HT-29 (cell line): ENCODE data around the gene ABCC11. TPM values are rescaled to one million over a fixed set of nuclear protein-coding genes. Genes with fewer than 3 reads are reported as not detected.
"Not testable (repeated sequence)": the region's sequence is repeated elsewhere in the genome, so short reads cannot be mapped to it uniquely, and the experiment has no call there.

Experiments
- DNase-seq: peaks from one replicate; pipeline ENCODE4 v3.0.0-alpha.2; 2015; ENCODE audit warnings: low spot score
- total RNA-seq: library from RNA; depleted of rRNA; stranded (reverse); fragments of >200 nt; shearing (Covaris generic); gene quantifications from 2 replicates; pipeline ENCODE4 v1.2.3, GENCODE V29; 2014

The ABCC11 gene
- total RNA-seq, 1 experiment from 2014 or later = not detected

DNA sequence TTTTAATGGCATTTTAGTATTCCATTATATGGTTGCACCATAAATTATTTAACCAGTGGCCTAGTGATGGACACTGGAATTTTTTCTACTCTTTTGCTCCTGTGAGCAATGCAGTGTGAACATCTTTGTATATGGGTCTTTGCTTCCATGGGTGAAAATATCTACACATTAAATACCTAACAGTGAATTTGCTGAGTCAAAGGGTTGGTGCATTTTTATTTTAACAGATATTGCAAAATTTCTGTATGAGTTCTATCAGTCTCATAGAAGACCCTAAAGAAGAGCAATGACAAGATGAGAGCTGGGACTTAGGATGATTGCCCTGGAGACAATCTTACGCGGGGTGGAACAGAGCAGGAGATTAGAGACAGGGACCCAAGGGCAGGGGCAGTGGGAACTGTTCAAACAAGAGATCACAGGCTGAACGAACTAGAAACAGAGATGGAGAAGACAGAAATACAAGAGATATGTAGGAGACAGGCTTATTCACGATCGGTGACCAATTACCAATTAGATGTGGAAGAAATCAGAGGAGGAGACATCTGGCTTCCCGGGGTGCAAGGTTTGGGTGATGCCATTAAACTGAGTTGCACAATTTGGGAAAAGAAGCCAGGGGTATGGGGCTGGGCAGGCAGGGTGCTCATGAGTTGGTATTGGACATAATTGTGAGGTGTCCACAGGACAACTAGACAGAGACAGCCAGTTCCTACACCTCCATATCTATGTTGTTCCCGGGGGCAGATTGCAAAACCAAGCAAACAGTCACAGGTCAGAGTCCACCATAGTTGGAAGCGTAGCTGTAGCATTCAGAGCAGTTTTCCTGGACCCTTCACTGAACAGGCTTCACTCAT is 43.1 kb downstream of the ABCC11 start:
- peak; percentile 43 for DNase-seq

DNA sequence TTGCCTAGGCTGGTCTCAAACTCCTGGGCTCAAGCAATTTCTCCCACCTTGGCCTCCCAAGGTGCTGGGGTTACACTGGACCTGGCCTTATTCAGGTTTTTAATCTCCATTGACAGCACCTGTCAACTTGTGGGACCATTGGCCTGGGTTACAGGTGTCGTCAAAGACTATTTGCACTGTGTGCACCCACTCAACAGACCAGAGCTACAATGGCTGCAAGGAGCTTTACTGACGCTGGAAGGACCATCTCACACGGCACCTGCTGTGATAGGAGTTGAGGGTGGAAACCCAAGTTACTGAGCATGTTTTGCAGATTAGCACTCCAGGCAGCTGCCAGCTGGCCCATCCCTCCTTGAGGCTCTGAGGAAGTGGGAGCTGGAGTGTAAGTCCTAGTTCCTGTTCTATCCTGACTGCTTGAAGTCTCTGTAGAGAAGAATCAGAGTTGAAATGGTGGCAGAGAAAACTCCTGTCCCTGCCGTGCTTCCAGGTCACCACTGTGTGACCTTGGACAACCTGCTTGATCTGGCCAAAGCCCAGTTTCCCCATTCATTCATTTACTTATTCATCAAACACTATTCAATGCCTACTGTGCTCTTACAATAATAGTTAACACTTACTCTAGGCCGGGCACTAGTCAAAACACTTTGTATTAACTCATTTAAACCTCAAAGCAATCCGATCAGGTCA is 45.7 kb downstream of the ABCC11 start:
- DNase-seq = no peak

DNA sequence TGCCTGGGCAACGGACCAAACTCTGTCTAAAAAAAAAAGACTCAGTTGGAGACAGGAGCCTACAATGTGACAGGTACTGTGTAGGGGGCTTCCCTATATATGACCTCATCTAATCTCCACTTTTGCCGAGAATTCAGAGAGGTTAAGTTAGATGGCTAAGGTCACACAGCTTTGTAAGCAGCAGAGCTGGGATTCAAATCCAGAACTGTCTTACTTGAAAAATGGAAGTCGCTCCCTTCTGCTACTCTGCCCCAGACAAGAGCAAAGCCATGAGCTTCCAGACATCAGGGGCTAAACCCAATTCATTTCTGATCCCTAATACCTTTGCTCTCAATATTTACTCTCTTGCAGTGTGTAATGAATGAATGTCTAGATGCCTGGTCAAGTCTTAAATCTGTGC is 50.0 kb downstream of the ABCC11 start:
- DNase-seq = no peak

DNA sequence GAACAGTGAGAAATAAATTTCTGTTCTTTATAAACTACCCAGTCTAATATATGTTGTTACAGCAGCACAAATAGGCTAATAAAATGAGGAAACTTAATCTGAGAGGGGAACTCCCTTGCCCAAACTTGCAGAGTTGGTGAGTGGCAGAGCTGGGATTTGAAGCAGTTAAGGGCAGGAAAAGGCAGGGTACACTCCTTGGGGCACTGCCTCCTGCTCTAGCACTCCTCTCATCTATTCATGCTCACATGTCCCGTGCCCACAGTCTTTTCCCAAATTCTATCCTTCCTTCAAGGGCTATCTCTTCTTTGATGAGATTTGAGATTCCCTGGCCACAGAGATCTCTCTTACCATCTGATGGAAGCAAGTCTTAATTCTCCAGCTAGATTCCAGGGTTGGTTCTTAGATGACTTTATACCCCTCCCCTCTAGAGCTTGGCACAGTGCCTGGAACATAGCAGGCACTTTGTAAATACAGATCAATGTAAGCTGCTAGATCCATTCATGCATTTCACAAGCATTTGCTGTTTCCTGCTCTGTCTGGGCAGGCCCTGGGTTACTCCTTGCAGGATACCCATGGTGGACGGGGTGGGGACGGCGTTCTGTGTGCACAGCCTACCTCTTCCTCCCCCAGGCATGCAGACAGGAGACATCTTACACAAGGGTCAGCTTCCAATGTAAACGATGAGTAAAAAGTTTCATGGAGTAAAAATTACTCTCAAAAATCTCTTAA is 52.3 kb downstream of the ABCC11 start:
- peak; percentile 29 for DNase-seq

DNA sequence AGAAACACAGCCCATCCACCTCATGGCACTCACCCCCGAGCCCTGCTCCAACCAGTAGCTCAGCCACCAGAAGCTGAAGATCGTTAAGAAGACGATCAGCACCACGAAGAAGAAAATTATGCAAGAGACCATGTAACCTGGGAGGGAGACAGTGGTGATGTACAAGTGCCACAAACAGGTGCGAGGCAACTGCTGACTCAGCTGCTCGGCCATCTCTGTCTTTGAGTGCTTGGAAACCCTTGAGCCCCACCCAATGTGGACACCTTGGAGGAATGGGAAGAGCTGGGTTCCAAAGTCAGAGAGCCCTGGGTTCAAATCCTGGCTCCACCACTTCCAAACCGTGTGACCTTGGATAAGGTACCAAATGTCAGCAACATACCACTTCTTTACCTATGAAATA is 53.5 kb downstream of the ABCC11 start:
- no peak for DNase-seq

DNA sequence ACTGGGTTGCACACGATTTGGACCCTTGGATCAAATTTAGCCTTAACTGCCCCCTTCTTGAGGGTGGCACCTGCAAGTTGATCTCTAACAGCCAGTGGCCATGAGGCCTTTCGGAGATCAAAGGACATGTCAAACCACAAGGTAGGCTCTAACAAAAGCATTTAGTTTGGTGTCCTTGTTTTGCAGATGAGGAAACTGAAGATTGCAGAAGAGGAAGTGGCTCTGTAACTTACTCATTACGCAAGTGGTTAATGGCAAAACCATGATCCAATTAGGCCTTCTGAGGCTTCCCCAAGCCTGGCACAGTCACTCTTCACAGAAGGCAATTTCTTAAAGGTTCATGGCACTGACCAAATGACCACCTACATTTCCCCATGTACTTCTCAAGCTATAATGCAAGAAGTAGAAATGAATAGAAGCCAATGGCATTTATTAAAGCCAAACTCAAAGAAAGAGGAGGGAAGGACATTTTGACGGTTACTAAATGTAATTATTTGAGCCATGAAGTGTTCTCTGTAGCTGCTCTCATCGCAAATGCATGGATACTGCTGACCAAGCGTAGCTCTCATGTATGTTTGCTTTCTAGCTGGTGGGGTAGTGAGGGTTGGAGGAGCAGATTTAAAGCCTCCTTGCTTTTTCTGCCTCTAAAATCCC is 58.8 kb downstream of the ABCC11 start:
- no peak for DNase-seq

DNA sequence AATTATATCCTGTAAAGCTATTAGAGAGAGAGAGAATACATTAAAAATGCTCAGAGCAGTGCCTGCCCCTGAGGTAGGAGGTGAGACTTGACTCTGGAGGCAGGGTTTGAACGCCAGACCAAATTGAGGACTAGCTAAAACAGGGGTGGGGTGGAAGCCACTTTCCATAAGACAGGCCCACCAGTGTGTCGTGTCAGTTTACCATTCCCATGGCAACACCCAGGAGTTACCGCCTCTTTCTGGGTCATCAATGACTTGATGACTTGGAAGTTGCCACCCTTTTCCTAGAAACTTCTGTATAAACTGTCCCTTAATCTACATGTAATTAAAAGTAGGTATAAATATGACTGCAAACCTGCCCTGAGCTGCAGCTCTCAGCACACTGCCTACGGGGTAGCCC is 59.6 kb downstream of the ABCC11 start:
- no peak for DNase-seq

DNA sequence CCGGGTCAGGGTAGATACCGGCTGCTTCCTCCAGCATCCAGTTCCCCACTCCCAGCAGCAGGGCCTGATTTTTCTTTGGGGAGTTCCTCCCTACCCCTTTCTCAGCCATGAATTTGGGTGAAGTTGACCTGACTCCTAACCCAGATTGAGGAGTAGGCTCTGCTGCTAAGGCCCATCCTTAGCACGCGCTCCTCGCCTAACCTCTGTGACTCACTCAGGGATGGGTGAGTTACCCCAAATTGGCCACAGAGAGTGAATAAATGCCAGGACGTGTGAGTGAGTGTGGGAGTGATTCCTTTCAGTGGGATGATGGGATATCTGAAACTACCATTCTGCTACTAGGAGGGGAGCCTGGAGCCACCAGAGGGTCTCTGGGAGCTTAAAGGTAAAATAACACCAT is 62.7 kb downstream of the ABCC11 start:
- no peak for DNase-seq

DNA sequence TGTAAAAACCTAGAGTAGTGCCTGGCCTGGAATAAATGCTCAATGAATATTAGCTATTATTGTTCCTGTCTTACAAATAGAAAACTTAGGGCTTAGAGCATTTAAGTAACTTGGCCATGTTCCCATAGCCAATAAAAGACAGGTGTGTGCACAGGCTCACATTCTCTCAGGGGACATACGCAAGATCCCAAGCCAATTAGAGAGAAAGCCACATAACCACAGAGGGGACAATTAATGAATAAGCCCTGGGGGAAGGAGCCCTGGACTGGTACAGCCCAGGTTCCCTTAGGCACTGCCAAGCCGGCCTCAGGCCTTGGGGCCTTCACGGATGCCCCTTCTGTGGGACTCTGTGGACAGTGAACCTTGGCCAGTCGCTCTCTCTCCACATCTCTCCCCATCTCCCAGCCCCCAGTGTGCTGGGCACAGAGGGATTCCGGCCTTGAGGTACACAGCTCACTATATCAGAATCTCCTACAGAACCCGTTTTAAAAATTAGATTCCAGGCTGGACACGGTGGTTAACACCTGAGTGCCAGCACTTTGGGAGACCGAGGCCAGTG is 64.3 kb downstream of the ABCC11 start:
- no peak for DNase-seq

DNA sequence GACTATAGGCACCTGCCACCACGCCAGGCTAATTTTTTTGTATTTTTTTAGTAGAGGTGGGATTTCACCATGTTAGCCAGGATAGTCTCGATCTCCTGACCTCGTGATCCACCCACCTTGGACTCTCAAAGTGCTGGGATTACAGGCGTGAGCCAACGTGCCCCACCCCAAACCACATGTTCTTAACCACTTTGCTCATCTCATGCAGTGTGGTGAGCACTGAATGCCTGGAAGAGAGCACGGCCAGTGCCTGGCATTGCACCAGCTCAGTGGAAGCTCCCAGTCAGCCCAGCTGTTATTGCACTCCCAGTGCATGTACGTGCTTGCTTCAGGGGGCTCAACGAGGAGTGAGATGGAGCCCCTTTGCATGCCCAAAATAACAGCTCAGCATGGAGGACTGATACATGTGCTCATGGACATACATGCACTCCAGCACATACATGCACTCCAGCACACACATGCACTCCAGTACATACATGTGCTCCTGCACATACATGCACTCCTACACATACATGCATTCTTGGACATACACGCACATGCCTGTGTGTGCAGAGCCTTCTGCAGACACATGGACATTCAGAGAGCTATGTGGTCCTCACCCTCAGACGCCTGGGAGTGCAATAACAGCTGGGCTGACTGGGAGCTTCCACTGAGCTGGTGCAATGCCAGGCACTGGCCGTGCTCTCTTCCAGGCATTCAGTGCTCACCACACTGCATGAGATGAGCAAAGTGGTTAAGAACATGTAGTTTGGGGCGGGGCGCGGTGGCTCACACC is 65.4 kb downstream of the ABCC11 start:
- DNase-seq = not testable (repeated sequence)

DNA sequence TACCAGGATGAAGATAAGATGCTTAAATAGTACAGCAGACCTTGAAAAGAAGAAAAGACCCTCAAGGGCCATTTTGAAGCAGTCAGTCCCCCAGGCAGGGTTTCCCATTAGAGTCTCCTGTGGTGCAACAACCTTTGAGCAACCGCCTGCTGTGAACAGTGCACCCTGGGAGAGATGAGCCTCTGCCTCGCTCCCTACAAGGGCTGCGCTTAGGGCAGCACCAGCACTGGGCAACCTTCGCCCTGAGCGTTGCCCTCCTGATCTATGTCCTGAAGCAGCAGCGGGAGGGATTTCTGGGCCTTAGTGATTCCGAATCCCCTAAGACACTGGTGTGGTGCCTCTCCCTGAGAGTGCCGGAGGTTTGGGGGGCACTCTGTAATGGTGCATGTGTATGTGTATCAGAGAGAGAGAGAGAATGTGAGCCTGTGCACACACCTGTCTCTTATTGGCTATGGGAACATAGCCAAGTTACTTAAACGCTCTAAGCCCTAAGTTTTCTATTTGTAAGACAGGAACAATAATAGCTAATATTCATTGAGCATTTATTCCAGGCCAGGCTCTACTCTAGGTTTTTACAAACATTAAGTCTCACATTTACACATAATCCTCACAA is 66.4 kb downstream of the ABCC11 start:
- no peak for DNase-seq

DNA sequence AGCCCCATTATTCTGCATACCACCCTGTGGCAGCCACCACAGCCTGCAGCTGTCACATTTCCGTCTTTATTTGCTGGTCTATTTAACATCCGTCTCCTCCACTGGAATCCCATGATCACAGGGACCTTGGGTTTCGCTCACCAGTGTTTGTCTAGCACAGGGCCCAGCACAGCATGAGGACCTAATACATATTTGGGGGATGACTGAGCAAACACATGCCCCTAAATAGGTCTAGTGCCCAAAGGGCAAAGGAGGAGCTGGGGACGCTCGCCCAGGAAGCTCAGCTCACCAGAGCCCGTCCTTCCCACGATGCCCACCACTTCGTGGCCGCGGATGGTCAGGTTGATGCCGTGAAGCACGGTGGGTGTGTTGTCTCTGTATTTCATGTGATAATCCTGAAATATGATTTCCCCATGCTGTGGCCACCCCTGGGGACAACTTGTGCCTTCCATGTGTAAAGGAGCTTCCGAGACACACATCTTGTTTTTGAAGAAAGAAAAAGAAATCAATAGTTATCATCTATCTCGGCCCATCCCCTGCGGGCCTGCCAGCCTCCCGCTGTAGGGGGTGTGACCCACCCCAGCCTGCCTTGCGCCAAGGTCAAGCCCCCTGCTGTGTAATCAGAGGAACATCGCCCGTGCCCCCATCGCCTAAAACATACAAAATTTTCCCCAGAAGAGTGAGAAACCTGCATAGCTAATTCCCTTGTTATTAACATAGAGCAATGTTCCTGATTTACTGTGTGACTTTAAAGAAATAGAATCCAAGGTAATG is 70.5 kb downstream of the ABCC11 start:
- no peak for DNase-seq

DNA sequence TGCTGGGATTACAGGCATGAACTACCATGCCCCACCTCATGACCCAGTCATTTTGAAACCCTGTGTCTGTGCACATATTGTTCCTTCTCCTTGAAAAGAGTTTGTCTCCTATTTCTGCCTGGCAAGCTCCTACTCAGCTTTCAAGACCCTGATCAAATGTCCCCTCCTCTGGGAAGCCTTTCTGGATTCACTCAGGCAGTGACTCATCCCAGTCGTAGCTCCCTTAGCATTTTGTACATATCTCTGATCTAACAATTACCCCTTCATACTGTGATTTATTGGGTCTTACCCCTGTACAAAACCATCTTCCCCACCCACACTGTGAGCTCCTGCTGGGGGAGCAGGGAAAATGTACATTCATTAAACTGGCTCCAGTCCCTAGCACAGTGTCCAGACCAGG is 73.5 kb downstream of the ABCC11 start:
- no peak for DNase-seq

DNA sequence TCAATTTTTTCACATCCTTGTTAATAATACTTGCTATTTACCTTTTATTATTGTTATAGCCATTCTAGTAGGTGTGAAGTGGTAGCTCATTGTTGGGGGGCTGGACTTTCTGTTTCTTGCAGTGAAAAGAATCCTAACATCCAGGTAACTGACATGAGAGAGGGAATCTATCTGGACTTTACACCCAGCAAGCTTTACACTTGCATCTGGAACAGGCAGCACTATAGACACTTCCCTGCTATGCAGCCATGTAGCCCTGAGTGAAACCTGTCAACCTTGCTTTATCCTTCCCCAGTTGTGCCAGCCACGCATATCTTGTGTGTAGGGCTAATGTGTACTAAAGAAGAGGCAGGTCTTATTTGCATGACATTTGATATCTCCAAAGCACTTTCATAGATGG is 74.7 kb downstream of the ABCC11 start:
- DNase-seq = no peak

DNA sequence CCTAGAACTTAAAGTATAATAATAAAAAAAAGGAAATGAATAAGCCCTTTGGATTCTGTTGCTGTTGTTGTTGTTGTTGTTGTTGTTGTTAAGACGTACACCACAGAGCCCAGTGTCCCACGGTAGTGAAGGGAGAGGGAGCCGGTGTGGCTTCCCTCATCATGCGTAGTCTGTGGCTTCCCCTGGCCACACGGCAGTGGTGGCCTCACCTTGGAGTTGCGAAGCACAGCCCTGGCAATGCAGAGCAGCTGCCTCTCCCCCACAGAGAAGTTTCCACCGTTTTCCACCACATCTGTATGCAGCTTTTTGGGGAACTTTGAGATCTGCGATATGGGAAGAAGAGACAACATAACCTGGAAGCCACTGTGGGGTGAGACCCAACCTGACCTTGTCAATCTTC is 77.4 kb downstream of the ABCC11 start:
- DNase-seq = no peak

DNA sequence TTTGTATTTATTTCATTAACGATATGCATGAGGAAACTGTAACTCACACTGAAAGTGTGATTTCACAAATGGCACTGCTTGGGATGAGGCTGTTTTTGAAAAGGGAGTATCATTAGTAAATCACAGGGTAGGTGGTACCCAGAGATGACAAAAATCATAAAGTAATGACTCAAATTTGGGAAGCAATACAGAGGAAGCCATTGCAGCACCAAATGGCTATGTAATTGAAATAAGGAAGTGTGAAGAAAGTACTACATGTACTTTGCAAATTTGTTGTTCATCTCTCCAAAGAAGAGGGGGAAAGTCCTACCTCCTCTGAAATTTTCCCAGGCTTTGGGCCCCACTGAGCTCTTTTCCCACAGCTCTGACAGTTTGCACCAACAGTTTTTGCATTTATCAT is 79.3 kb downstream of the ABCC11 start:
- no peak for DNase-seq

DNA sequence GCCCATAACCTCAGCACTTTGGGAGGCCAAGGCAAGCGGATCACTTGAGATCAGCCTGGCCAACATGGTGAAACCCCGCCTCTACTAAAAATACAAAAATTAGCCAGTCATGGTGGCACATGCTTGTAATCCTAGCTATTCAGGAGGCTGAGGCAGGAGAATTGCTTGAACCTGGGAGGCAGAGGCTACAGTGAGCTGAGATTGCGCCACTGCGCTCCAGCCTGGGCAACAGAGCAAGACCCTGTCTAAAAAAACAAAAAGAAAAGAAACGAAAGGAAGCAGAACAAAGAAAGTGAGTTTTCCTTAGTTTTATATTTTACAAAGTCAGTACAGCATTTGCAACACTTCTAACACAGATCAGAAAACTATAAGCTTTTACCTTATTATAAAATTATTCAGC is 80.7 kb downstream of the ABCC11 start:
- DNase-seq = not testable (repeated sequence)

DNA sequence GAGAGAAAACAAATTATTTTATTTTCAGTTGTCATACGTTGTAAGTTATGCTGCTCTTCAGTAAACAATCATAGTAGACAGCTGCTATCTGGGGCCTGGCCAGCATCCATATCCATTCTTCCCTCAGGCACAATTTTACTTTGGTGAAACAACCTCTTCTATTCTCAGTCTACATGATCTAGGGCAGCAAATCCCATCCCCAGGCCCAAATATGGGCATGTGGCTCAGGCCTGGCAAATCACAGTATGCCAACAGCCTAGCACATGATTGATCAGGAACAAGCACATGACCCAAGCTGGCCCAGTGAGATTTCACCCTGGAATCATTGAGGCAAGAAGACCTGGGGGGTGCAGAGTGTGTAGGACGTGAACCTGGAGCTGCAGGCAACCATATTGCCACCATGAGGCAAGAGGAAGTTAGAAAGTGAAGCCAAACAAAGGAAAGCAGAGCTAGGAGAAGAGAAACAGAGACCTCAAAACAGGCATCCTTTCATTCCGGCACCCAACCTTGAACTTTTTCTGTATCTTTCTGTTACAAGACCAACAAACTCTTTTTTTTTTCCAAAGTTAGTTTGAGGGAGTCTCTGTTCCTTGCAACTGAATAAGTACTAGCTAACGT is 81.3 kb downstream of the ABCC11 start:
- no peak for DNase-seq
